HG03571 (cell line): ENCODE measurements around the gene ESPN.

Experiments
- ATAC-seq: cut with Tn5 transposase; IDR thresholded peaks from one replicate; pipeline ENCODE4 v1.9.1; 2021; ENCODE audit not compliant: unreplicated experiment

Gene ESPN

GRCh38 chr1:6408023-6408422 lies 16.6 kb upstream of the ESPN start:
- no peak for ATAC-seq

- ATAC-seq = no peak
Measured at GRCh38 chr1:6409053-6409452, 15.5 kb upstream of the ESPN start.

- ATAC-seq = no peak
Measured at GRCh38 chr1:6409733-6410132, 14.8 kb upstream of the ESPN start.

- no peak for ATAC-seq
Measured at GRCh38 chr1:6410248-6410893, 14.2 kb upstream of the ESPN start.

GRCh38 chr1:6412896-6413295 lies 11.7 kb upstream of the ESPN start:
- ATAC-seq = no peak

- no peak for ATAC-seq
Measured at GRCh38 chr1:6414443-6414844, 10.1 kb upstream of the ESPN start.

- ATAC-seq = no peak
Measured at GRCh38 chr1:6414881-6415626, 9.5 kb upstream of the ESPN start.

- no peak for ATAC-seq
Measured at GRCh38 chr1:6416295-6416656, 8.3 kb upstream of the ESPN start.

GRCh38 chr1:6416906-6417305 lies 7.7 kb upstream of the ESPN start:
- ATAC-seq = no peak

- no peak for ATAC-seq
Measured at GRCh38 chr1:6417961-6418667, 6.5 kb upstream of the ESPN start.

- no peak for ATAC-seq
Measured at GRCh38 chr1:6418668-6419396, 5.7 kb upstream of the ESPN start.

GRCh38 chr1:6419397-6419803 lies 5.2 kb upstream of the ESPN start:
- ATAC-seq = no peak

- no peak for ATAC-seq
Measured at GRCh38 chr1:6419804-6420453, 4.6 kb upstream of the ESPN start, which contains the start of gene HES2. Gene HES2 (minus strand): TSS chr1:6419919. CDS start chr1:6419820, 99 bp downstream.

GRCh38 chr1:6420454-6421042 lies 4.0 kb upstream of the ESPN start:
- ATAC-seq = no peak

GRCh38 chr1:6421266-6421665 lies 3.3 kb upstream of the ESPN start:
- ATAC-seq = no peak

GRCh38 chr1:6423321-6423999 lies 1.1 kb upstream of the ESPN start:
- no peak for ATAC-seq

GRCh38 chr1:6424000-6424565 lies 493 bp upstream of the ESPN start:
- no peak for ATAC-seq

- no peak for ATAC-seq
Measured at GRCh38 chr1:6425658-6426057, 1.1 kb downstream of the ESPN start.

GRCh38 chr1:6426277-6426971 lies 1.8 kb downstream of the ESPN start:
- no peak for ATAC-seq
